Measurements from ENCODE around the gene FAM3A. TPM values are rescaled to one million over a fixed set of nuclear protein-coding genes. Genes with fewer than 3 reads are reported as not detected.
A peak's percentile ranks its signal among the peaks of the same experiment; 100 is the strongest.

FAM3A gene
- total and polyA plus RNA-seq, 2 of the 8 experiments (the other 6 are each of a cell fraction or from before 2014, with no cell fraction given), result 16.2 to 18.6 TPM

GRCh38 chrX:154546354-154547244, 30.6 kb upstream of the FAM3A start, which contains the start of gene G6PD:
TSS of gene G6PD (minus strand) at chrX:154546846. CDS start at chrX:154546155, 691 bp downstream.
- H2BK5ac ChIP-seq (ENCODE audit: low read depth, low read length), result peak within 1 kb of the TSS; percentile 60; the same call in 1 of the 2 replicates
- H3K4me2 ChIP-seq (ENCODE audit: insufficient read depth in 1 of 2, low read depth in 2 of 2, low read length in 2 of 2), result peak within 1 kb of the TSS; percentile 85 to 96
- peak within 1 kb of the TSS; percentile 73; the same call in 1 of the 2 replicates for H3K27ac ChIP-seq (ENCODE audit: low read depth, low read length)
- H4K20me1 ChIP-seq (replicated peaks in 1 of 2; ENCODE audit: control insufficient read depth in 1 of 2, insufficient read depth in 2 of 2, low read length in 2 of 2), result peaks cover 0 to 9% of the 10 kb centered on the region in 2 experiments
- H3K79me2 ChIP-seq (ENCODE audit: control insufficient read depth in 1 of 2, insufficient read depth in 2 of 2, low read length in 2 of 2), result peaks cover 0 to 21% of the 10 kb centered on the region in 2 experiments; a peak in 2 of 4 replicates
- no peak within 1 kb of the TSS for H2BK15ac ChIP-seq (ENCODE audit: low read length)
- no peak within 1 kb of the TSS for H3K23ac ChIP-seq (ENCODE audit: insufficient read length)
- 6% methylated on average over 10 of the region's 92 CpGs; no CpG with 5 or more reads in 1 of the 2 experiments for WGBS, 2 experiments (ENCODE audit: extremely low coverage in 1 of 2, insufficient coverage in 1 of 2, insufficient read length in 1 of 2, insufficient replicate concordance in 2 of 2, low coverage in 1 of 2, low lambda C conversion rate in 2 of 2, missing lambda C conversion rate in 1 of 2)
- H3K9ac ChIP-seq (replicated peaks in 1 of 4; ENCODE audit: extremely low read depth in 1 of 4, low read depth in 3 of 4, low read length in 3 of 4), result peak within 1 kb of the TSS; percentile 51 to 83 (median 72)
- H3K36me3 ChIP-seq (ENCODE audit: control insufficient read depth in 2 of 4, insufficient read depth in 4 of 4, low read length in 3 of 4), result peaks cover 0 to 10% (median 6%) of the 10 kb centered on the region in 4 experiments; a peak in 5 of 8 replicates
- peak within 1 kb of the TSS; percentile 32 for H3K18ac ChIP-seq (ENCODE audit: extremely low read depth, low read length)
- peaks cover 5% of the 10 kb centered on the region; the same call in 1 of the 2 replicates for H3K23me2 ChIP-seq (ENCODE audit: low read depth, low read length)
- no peak within 1 kb of the TSS for H3K14ac ChIP-seq (ENCODE audit: insufficient read length)
- no peak within 1 kb of the TSS for H2BK120ac ChIP-seq (replicated peaks; ENCODE audit: low read depth, low read length)
- POLR2A ChIA-PET (ENCODE audit: partially characterized antibody), result interaction anchor here (0.6 to 1.8 kb wide), 4 partner anchors 8 to 56 kb away, joined by 3 to 6 read pairs (median 4); partner anchors contain the start of genes FAM3A and SLC10A3
- H3K9me3 ChIP-seq (ENCODE audit: insufficient read depth in 2 of 2, low read depth in 1 of 2, low read length in 1 of 2), result no peaks in the 10 kb centered on the region
- CTCF ChIA-PET (ENCODE audit: partially characterized antibody), result interaction anchor here (0.5 to 0.6 kb wide), 2 partner anchors 22 to 68 kb away, joined by 3 to 4 read pairs; no protein-coding TSS in a partner anchor
- no peak within 1 kb of the TSS for H2BK20ac ChIP-seq (ENCODE audit: low read length)
- no peak within 1 kb of the TSS for H2BK12ac ChIP-seq (ENCODE audit: low read depth, low read length)
- 0 out of 2 replicates have a peak, but pooled peaks cover 3% of the 10 kb centered on the region for H3K79me1 ChIP-seq (ENCODE audit: low read depth, low read length)
- H3K4me1 ChIP-seq (replicated peaks in 1 of 4; ENCODE audit: control insufficient read depth in 3 of 4, insufficient read depth in 4 of 4, low read length in 3 of 4), result peaks cover 0 to 6% (median 1%) of the 10 kb centered on the region in 4 experiments; a peak in 4 of 7 replicates
- peak in 1 of 2 experiments; percentile 86 for DNase-seq (ENCODE audit: low read depth in 1 of 2, low spot score in 2 of 2)
- no peak within 1 kb of the TSS for H4K91ac ChIP-seq (replicated peaks; ENCODE audit: insufficient read length, low read length)
- no peak for FAIRE-seq
- no peak within 1 kb of the TSS for H2AK5ac ChIP-seq (ENCODE audit: low read depth, low read length)
- peak within 1 kb of the TSS; percentile 91 for H4K5ac ChIP-seq (ENCODE audit: insufficient read length, low read depth, low read length)
- no peak within 1 kb of the TSS for H3K4ac ChIP-seq (replicated peaks; ENCODE audit: insufficient read length, low read depth, low read length)
- no peaks in the 10 kb centered on the region for H3K27me3 ChIP-seq (replicated peaks in 1 of 4; ENCODE audit: control insufficient read depth in 3 of 4, extremely low read depth in 1 of 4, insufficient read depth in 3 of 4, low read length in 3 of 4)
- no peak within 1 kb of the TSS; the same call in none of the 2 replicates for H2AFZ ChIP-seq (ENCODE audit: low read length)
- peak within 1 kb of the TSS; percentile 71; the same call in 1 of the 2 replicates for H4K8ac ChIP-seq (ENCODE audit: extremely low read depth, insufficient read depth, low read length)
- peak within 1 kb of the TSS; percentile 73 for H3K56ac ChIP-seq (replicated peaks; ENCODE audit: insufficient read length, low read depth, low read length)
- peak within 1 kb of the TSS; percentile 75 to 99 (median 88) for H3K4me3 ChIP-seq (ENCODE audit: extremely low read depth in 1 of 4, insufficient read depth in 2 of 4, low read depth in 3 of 4, low read length in 4 of 4)
- TF ChIP-seq TAF7 (optimal IDR thresholded peaks at IDR 0.05; ENCODE audit: borderline replicate concordance, low read depth, low read length) (peak; percentile 5), YY1 (IDR thresholded peaks at IDR 0.05; ENCODE audit: low read depth, low read length) (peak; percentile 5; the same call in 1 of the 2 replicates), BACH1 (IDR thresholded peaks at IDR 0.05; ENCODE audit: low read length) (peak; percentile 12; the same call in 1 of the 2 replicates), SAP30 (IDR thresholded peaks at IDR 0.05; ENCODE audit: insufficient read depth, insufficient replicate concordance, low read length) (no peak), GABPA (IDR thresholded peaks at IDR 0.05; ENCODE audit: borderline replicate concordance, insufficient read depth, low read length) (no peak), CHD2 (IDR thresholded peaks at IDR 0.05; ENCODE audit: low read length) (no peak; the same call in 1 of the 2 replicates), TBP (IDR thresholded peaks at IDR 0.05; ENCODE audit: low read depth, low read length) (peak; percentile 38; the same call in 1 of the 2 replicates), POLR2AphosphoS5 (IDR thresholded peaks at IDR 0.05; ENCODE audit: low read depth, low read length) (peak; percentile 58; the same call in 1 of the 2 replicates), TAF1 (IDR thresholded peaks at IDR 0.05; ENCODE audit: low read depth, low read length) (peak; percentile 48), PHF8 (conservative IDR thresholded peaks at IDR 0.05; ENCODE audit: low read depth, low read length) (peak; percentile 69; the same call in 1 of the 2 replicates)

Measured in H1 (cell line).